ENCODE measurements around the gene GALNT16.

DNA sequence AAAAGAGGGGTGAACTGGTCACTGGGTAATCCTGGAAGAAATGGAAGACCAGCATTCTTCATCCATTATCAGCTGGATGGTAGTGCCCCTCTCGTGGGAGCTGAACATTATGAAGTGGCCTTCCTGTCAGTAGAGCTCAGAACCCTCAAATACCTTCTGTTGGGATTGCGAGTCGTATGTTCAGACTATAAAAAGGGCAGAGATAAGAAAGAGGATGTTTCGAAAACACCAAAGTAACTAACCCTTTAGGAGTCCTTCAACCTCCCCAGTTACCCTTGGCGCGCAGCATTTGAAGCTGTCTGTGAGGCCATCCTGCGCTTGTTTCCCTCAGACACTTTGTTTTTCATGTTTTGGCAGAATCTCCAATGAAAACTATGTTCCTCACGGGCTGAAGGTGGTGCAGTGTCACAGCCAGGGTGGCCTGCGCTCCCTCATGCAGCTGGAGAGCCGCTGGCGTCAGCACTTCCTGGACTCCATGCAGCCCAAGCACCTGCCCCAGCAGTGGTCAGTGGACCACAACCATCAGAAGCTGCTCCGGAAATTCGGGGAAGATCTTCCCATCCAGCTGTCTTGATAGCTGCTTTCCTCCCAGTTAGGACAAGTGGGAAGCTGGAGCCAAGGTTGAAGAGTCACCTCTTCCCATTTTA lies 19.3 kb upstream of the GALNT16 start:
- TF ChIP-seq, protein P1, sequence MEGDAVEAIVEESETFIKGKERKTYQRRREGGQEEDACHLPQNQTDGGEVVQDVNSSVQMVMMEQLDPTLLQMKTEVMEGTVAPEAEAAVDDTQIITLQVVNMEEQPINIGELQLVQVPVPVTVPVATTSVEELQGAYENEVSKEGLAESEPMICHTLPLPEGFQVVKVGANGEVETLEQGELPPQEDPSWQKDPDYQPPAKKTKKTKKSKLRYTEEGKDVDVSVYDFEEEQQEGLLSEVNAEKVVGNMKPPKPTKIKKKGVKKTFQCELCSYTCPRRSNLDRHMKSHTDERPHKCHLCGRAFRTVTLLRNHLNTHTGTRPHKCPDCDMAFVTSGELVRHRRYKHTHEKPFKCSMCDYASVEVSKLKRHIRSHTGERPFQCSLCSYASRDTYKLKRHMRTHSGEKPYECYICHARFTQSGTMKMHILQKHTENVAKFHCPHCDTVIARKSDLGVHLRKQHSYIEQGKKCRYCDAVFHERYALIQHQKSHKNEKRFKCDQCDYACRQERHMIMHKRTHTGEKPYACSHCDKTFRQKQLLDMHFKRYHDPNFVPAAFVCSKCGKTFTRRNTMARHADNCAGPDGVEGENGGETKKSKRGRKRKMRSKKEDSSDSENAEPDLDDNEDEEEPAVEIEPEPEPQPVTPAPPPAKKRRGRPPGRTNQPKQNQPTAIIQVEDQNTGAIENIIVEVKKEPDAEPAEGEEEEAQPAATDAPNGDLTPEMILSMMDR (IDR thresholded peaks at IDR 0.05) = no peak
- TF ChIP-seq POLR2A (IDR thresholded peaks at IDR 0.05) = no peak
